ENCODE results near the gene GRK2. TPM values are rescaled to one million over a fixed set of nuclear protein-coding genes. Genes with fewer than 3 reads are reported as not detected.
"Not testable (repeated sequence)": the region's sequence is repeated elsewhere in the genome, so short reads cannot be mapped to it uniquely, and the experiment has no call there.

The GRK2 gene
- 60.5 TPM for polyA plus RNA-seq (2013, experiment 1 of 2; ENCODE audit: insufficient read length)
- polyA plus RNA-seq (2013, experiment 2 of 2; ENCODE audit: insufficient read length): 54.2 TPM

- peak; percentile 51 for DNase-seq
These were observed at the start of gene GRK2 for GRCh38 chr11:67266449-67267187. Gene GRK2 (plus strand): TSS chr11:67266473. CDS start chr11:67266700, 227 bp downstream.

GRCh38 chr11:67227726-67228125 is 38.5 kb upstream of the GRK2 start:
- DNase-seq: no peak

- DNase-seq: no peak
These were observed 35.9 kb upstream of the GRK2 start for GRCh38 chr11:67230406-67230805.

GRCh38 chr11:67230886-67231285 is 35.4 kb upstream of the GRK2 start:
- no peak for DNase-seq

- DNase-seq: no peak
These were observed 32.6 kb upstream of the GRK2 start for GRCh38 chr11:67233584-67234190.

- not testable (repeated sequence) for DNase-seq
These were observed 31.7 kb upstream of the GRK2 start for GRCh38 chr11:67234571-67234970.

- DNase-seq: no peak
These were observed 28.7 kb upstream of the GRK2 start for GRCh38 chr11:67237574-67237973.

- no peak for DNase-seq
These were observed 27.1 kb upstream of the GRK2 start for GRCh38 chr11:67238894-67239782.

- peak; percentile 99 for DNase-seq
These were observed 26.3 kb upstream of the GRK2 start for GRCh38 chr11:67239783-67240575.

- DNase-seq: peak; percentile 70
These were observed 25.5 kb upstream of the GRK2 start for GRCh38 chr11:67240576-67241389.

- no peak for DNase-seq
These were observed 23.7 kb upstream of the GRK2 start for GRCh38 chr11:67242548-67242947.

GRCh38 chr11:67243051-67243450 is 23.2 kb upstream of the GRK2 start:
- DNase-seq: no peak

- no peak for DNase-seq
These were observed 21.2 kb upstream of the GRK2 start for GRCh38 chr11:67245046-67245445.

GRCh38 chr11:67247946-67248550 is 18.2 kb upstream of the GRK2 start:
- no peak for DNase-seq

- no peak for DNase-seq
These were observed 17.6 kb upstream of the GRK2 start for GRCh38 chr11:67248653-67249052.

GRCh38 chr11:67250059-67251043 is 15.9 kb upstream of the GRK2 start:
- no peak for DNase-seq

GRCh38 chr11:67251841-67252240 is 14.4 kb upstream of the GRK2 start:
- DNase-seq: no peak

GRCh38 chr11:67252831-67253239 is 13.4 kb upstream of the GRK2 start:
- peak; percentile 38 for DNase-seq

- no peak for DNase-seq
These were observed 12.2 kb upstream of the GRK2 start for GRCh38 chr11:67253872-67254624.
